Loucy (cell line): Measurements from ENCODE around the gene HS6ST2.

Experiments used
- H2AFZ ChIP-seq: fragments of 200-600 bp; sonication (generic); 2 replicates; pipeline ENCODE4 v1.6.0; 2016; ENCODE audit warnings: antibody characterized with exemption, mild to moderate bottlenecking, low read length, moderate library complexity
- H3F3A ChIP-seq: fragments of 200-600 bp; 2 replicates; pipeline ENCODE4 v1.6.0; 2016; ENCODE audit warnings: antibody characterized with exemption, low read depth, mild to moderate bottlenecking
- H3K27me3 ChIP-seq: fragments of 200-600 bp; sonication (generic); 2 replicates; pipeline ENCODE4 v1.6.1; 2014; ENCODE audit warnings: low read length, mild to moderate bottlenecking; ENCODE audit not compliant: insufficient read depth, poor library complexity, severe bottlenecking
- H3K36me3 ChIP-seq: fragments of 200-600 bp; sonication (generic); 2 replicates; pipeline ENCODE4 v1.6.1; 2016; ENCODE audit warnings: low read length; ENCODE audit not compliant: insufficient read depth
- H3K4me1 ChIP-seq: fragments of 200-600 bp; sonication (generic); 2 replicates; pipeline ENCODE4 v1.5.1; 2014; ENCODE audit warnings: low read length, mild to moderate bottlenecking; ENCODE audit not compliant: insufficient read depth, poor library complexity, severe bottlenecking
- H3K4me2 ChIP-seq: fragments of 200-600 bp; sonication (generic); 2 replicates; pipeline ENCODE4 v1.6.0; 2014; ENCODE audit warnings: antibody characterized with exemption, low read length, low read depth, mild to moderate bottlenecking; ENCODE audit not compliant: poor library complexity, severe bottlenecking
- H3K4me3 ChIP-seq: fragments of 200-600 bp; sonication (generic); 2 replicates; pipeline ENCODE4 v1.5.1; 2014; ENCODE audit warnings: low read length, mild to moderate bottlenecking, mixed read lengths; ENCODE audit not compliant: poor library complexity, severe bottlenecking
- H3K79me2 ChIP-seq: fragments of 200-600 bp; sonication (generic); 2 replicates; pipeline ENCODE4 v1.6.1; 2014; ENCODE audit warnings: low read length; ENCODE audit not compliant: insufficient read depth
- H3K9ac ChIP-seq: fragments of 200-600 bp; sonication (generic); 2 replicates; pipeline ENCODE4 v1.6.0; 2014; ENCODE audit warnings: mild to moderate bottlenecking, low read depth, low read length, moderate library complexity; ENCODE audit not compliant: poor library complexity, severe bottlenecking
- H3K9me2 ChIP-seq: fragments of 200-600 bp; sonication (generic); replicated peaks from 2 replicates; pipeline ENCODE4 v1.6.1; 2016; ENCODE audit warnings: low read depth, low read length, mixed read lengths
- H3K9me3 ChIP-seq: fragments of 200-600 bp; sonication (generic); 2 replicates; pipeline ENCODE4 v1.6.1; 2014; ENCODE audit warnings: mild to moderate bottlenecking, antibody characterized with exemption, low read length, low read depth; ENCODE audit not compliant: insufficient read depth
- H4K20me1 ChIP-seq: fragments of 200-600 bp; sonication (generic); 2 replicates; pipeline ENCODE4 v1.6.0; 2014; ENCODE audit warnings: antibody characterized with exemption, low read length, mild to moderate bottlenecking; ENCODE audit not compliant: insufficient read depth, poor library complexity, severe bottlenecking
- EZH2phosphoT487 ChIP-seq: fragments of 200-600 bp; IDR thresholded peaks from 2 replicates; pipeline ENCODE4 v1.6.1; 2018; ENCODE audit warnings: antibody characterized with exemption, mild to moderate bottlenecking, moderate library complexity, borderline replicate concordance
- TF ChIP-seq, protein P1 (sequence below): fragments of 200-600 bp; sonication (generic); conservative IDR thresholded peaks from 2 replicates; pipeline ENCODE4 v1.5.1; 2014; ENCODE audit warnings: mild to moderate bottlenecking, antibody characterized with exemption, low read length

Gene HS6ST2

DNA sequence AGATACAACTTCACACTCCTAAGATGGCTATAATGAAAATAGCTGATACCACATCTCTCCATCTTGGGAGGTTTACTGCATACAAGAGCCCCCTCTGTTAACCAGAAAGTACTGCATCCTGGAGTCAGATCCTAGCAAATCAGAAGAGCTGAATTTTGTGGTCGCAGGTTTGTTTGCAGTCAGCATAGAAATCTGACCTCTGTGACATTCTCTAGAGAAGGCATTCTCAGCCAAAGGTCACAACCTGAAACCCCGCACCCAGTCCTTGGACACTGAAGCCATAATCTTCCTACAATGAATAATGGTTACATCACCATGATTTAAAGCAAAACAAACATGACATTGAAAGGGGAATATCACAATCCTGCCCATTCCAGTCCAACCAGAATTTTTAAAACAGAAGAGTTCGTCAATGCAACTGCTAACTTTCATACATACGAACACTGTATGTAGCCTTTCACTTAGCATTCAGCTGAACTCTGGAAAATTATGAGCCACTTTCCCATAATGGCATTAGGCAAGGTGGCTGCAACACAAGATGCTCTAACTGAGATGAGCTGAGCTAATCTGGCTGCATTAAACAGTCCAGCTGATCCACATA, 17.6 kb downstream of the HS6ST2 start:
- no peaks in the 10 kb centered on the region for H3K4me1 ChIP-seq
- H4K20me1 ChIP-seq: no peaks in the 10 kb centered on the region
- no peak overlapping the region for H3K4me3 ChIP-seq
- no peaks in the 10 kb centered on the region for H3K9me3 ChIP-seq
- no peak overlapping the region for H3K4me2 ChIP-seq
- H3K9ac ChIP-seq: no peak overlapping the region
- no peaks in the 10 kb centered on the region for H3K36me3 ChIP-seq
- no peaks in the 10 kb centered on the region for H3K27me3 ChIP-seq
- H2AFZ ChIP-seq: no peak overlapping the region
- H3K9me2 ChIP-seq: no peaks in the 10 kb centered on the region
- no peaks in the 10 kb centered on the region for H3K79me2 ChIP-seq
- TF ChIP-seq EZH2phosphoT487: no peak
- TF ChIP-seq, protein P1, sequence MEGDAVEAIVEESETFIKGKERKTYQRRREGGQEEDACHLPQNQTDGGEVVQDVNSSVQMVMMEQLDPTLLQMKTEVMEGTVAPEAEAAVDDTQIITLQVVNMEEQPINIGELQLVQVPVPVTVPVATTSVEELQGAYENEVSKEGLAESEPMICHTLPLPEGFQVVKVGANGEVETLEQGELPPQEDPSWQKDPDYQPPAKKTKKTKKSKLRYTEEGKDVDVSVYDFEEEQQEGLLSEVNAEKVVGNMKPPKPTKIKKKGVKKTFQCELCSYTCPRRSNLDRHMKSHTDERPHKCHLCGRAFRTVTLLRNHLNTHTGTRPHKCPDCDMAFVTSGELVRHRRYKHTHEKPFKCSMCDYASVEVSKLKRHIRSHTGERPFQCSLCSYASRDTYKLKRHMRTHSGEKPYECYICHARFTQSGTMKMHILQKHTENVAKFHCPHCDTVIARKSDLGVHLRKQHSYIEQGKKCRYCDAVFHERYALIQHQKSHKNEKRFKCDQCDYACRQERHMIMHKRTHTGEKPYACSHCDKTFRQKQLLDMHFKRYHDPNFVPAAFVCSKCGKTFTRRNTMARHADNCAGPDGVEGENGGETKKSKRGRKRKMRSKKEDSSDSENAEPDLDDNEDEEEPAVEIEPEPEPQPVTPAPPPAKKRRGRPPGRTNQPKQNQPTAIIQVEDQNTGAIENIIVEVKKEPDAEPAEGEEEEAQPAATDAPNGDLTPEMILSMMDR: peak; percentile 32
- H3F3A ChIP-seq: no peaks in the 10 kb centered on the region

DNA sequence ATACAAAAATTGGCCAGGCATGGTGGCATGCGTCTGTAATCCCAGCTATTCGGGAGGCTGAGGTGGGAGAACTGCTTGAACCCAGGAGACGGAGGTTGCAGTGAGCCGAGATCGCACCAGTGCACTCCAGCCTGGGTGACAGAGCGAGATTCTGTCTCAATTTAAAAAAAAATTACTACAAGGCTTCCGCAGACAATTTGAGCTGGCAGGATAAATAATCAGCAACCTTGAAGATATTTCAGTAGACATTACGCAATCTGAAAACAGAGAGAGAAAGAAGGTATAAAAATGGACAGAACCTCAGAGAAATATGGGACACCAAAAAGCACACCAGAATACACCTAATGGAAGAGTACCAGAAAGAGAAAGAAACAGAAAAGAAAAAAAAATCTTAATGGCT, 25.3 kb downstream of the HS6ST2 start:
- H3K79me2 ChIP-seq: no peaks in the 10 kb centered on the region
- no peaks in the 10 kb centered on the region for H3F3A ChIP-seq
- no peak overlapping the region for H2AFZ ChIP-seq
- H3K4me3 ChIP-seq: no peak overlapping the region
- H3K36me3 ChIP-seq: no peaks in the 10 kb centered on the region
- no peak overlapping the region for H3K9ac ChIP-seq
- H3K27me3 ChIP-seq: no peaks in the 10 kb centered on the region
- H3K9me3 ChIP-seq: no peaks in the 10 kb centered on the region
- TF ChIP-seq, protein P1: no peak
- TF ChIP-seq EZH2phosphoT487: no peak
- no peaks in the 10 kb centered on the region for H3K9me2 ChIP-seq
- H4K20me1 ChIP-seq: no peaks in the 10 kb centered on the region
- no peaks in the 10 kb centered on the region for H3K4me1 ChIP-seq
- H3K4me2 ChIP-seq: no peak overlapping the region

DNA sequence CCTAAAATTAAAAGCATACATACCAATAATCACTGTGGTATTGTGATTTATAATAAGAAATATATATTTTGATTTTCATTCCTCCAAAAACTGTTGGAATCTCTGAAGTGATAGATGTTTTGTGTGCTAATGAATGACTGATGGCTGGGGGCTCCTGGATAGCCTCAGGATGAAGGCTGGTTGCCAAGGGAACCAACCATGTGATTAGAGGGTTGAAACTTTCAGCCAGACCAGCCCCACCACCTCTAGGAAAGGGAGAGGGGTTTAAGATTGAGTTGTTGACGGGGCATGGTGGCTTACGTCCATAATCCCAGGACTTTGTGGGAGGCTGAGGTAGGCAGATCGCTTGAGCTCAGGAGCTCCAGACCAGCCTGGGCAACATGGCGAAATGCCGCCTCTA, 34.0 kb downstream of the HS6ST2 start:
- no peak overlapping the region for H2AFZ ChIP-seq
- no peaks in the 10 kb centered on the region for H3K4me1 ChIP-seq
- H3F3A ChIP-seq: no peaks in the 10 kb centered on the region
- TF ChIP-seq EZH2phosphoT487: no peak
- TF ChIP-seq, protein P1: no peak
- H3K4me2 ChIP-seq: no peak overlapping the region
- no peaks in the 10 kb centered on the region for H3K9me3 ChIP-seq
- H3K4me3 ChIP-seq: no peak overlapping the region
- no peaks in the 10 kb centered on the region for H3K79me2 ChIP-seq
- no peaks in the 10 kb centered on the region for H3K27me3 ChIP-seq
- H3K9me2 ChIP-seq: no peaks in the 10 kb centered on the region
- H3K36me3 ChIP-seq: no peaks in the 10 kb centered on the region
- no peaks in the 10 kb centered on the region for H4K20me1 ChIP-seq
- no peak overlapping the region for H3K9ac ChIP-seq
